Epithelial cell of umbilical artery (primary cell): ENCODE measurements around the gene INPP5F. TPM values are rescaled to one million over a fixed set of nuclear protein-coding genes. Genes with fewer than 3 reads are reported as not detected.

Experiments used
- total RNA-seq: library from RNA; depleted of rRNA; stranded (reverse); fragments of >200 nt; gene quantifications from 2 replicates; pipeline ENCODE4 v1.2.3, GENCODE V29; 2014

The INPP5F gene, protein sequence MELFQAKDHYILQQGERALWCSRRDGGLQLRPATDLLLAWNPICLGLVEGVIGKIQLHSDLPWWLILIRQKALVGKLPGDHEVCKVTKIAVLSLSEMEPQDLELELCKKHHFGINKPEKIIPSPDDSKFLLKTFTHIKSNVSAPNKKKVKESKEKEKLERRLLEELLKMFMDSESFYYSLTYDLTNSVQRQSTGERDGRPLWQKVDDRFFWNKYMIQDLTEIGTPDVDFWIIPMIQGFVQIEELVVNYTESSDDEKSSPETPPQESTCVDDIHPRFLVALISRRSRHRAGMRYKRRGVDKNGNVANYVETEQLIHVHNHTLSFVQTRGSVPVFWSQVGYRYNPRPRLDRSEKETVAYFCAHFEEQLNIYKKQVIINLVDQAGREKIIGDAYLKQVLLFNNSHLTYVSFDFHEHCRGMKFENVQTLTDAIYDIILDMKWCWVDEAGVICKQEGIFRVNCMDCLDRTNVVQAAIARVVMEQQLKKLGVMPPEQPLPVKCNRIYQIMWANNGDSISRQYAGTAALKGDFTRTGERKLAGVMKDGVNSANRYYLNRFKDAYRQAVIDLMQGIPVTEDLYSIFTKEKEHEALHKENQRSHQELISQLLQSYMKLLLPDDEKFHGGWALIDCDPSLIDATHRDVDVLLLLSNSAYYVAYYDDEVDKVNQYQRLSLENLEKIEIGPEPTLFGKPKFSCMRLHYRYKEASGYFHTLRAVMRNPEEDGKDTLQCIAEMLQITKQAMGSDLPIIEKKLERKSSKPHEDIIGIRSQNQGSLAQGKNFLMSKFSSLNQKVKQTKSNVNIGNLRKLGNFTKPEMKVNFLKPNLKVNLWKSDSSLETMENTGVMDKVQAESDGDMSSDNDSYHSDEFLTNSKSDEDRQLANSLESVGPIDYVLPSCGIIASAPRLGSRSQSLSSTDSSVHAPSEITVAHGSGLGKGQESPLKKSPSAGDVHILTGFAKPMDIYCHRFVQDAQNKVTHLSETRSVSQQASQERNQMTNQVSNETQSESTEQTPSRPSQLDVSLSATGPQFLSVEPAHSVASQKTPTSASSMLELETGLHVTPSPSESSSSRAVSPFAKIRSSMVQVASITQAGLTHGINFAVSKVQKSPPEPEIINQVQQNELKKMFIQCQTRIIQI
- total RNA-seq, result 37.1 and 46.4 TPM in 2 replicates

DNA sequence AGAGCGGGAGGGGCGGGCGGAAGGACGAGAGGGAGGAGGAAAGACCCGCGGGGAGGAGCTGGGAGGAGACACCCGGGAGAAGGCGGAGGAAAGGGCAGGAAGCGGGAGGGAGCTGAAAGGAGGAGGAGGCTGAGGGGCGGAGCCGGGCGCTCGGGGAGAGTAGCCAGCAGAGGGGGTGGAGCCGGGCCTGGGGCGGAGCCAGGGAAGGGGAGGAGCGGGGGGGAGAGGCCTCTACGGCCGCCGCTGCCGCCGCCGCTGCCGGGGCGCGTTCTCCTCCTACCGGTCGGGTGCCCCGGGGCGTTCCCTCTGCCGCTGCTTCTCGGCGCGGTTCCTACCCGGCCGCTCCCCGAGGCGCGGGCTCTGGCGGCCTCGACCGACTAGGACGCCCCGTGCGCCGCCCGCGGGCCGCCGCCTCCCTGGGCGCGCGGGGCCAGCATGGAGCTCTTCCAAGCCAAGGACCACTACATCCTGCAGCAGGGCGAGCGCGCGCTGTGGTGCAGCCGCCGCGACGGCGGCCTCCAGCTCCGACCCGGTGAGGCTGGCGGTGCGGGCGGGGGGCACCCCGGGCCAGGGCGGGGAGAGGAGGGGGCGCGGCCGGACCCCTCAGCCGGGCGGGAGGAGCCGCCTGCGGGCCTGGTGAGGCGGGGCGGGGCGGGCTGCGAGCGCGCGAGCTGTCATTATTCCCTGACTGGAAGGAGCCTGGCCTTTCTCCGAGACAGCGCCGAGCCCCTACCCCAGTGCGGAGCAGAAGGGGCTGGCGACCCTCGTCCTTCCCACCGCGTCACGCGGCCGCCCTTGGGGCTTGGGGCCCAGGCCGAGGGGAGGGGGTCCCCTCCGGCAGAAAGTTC is at the start of gene INPP5F:
Gene INPP5F (plus strand): TSS at position 223 of the 848 bp plus-strand sequence. CDS start 213 bp downstream, at position 436.

DNA sequence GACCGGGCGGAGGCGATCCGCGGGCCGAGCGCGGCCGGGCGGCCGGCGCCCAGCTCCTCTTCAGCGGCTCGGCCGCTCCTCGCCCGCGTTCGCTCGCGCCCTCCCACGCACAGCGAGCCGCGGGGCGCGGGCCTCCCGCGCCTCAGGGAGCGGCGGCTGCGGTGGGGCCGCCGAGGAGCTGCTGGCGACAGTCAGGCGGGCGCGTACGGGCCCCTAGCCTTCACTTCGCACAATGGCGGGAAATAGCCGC is 146.7 kb downstream of the INPP5F start, which contains the start of gene MCMBP:
Gene MCMBP (minus strand): TSS at position 234 of the 250 bp plus-strand sequence. CDS start 259 bp downstream, outside the sequence.

Other genes with a start within 250 kb of the INPP5F start
- gene RGS10, start 183.3 kb upstream of the INPP5F start, total RNA-seq, result 40.6 and 44.4 TPM in 2 replicates
- 26.3 and 33.1 TPM in 2 replicates for gene TIAL1, start 129.1 kb upstream of the INPP5F start, total RNA-seq
- 12.9 and 13.3 TPM in 2 replicates for gene BAG3, start 74.7 kb upstream of the INPP5F start, total RNA-seq
- 73.7 and 85.3 TPM in 2 replicates for gene MCMBP, start 146.8 kb downstream of the INPP5F start, total RNA-seq
- gene SEC23IP, start 166.7 kb downstream of the INPP5F start, total RNA-seq, result 17.6 and 26.0 TPM in 2 replicates